Pons (tissue), 1 donor: Measurements from ENCODE around the gene VWDE.

Experiments
- DNase-seq: peaks from one replicate; pipeline ENCODE4 v3.0.0-alpha.2; 2016; ENCODE audit warnings: low spot score

Gene VWDE

GRCh38 chr7:12328888-12329770 is 74.5 kb downstream of the VWDE start:
- no peak for DNase-seq

DNA sequence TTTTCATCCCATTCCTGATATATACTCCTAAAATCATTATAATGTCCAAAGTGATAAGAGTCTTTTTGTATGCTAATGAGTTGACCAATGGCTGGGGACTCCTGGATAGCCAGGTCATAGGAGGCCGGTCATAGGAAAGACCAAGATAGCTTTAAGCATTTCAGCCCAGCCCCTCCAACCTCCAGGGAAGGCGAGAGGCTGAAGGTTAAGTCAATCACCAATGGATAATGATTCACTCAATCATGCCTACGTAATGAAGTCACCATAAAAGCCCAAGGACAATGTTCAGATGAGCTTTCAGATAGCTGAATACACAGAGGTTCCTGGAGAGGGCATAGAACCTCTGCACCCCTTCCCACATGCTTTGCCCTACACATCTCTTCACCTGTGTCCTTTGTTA is 75.7 kb downstream of the VWDE start:
- no peak for DNase-seq

DNA sequence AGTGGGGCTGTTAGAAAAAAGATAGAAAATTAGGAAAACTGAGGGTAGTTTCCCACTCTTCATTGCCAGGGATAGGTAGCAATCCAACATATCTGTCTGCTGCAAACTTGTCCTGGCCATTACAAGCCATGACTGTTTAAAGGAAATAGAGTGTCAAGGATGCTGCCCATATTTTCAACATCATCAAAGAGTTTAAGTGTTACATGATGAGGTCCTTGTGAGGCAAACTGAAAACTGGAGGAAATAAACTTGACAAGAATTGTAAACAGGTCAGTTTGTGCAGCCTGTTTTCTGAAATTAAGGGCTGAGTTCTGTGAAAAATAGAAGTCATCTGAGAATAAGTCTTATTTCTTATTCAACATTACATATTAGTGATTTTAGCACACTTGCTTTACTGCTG is 78.0 kb downstream of the VWDE start:
- no peak for DNase-seq

- DNase-seq: no peak
Observed at GRCh38 chr7:12323415-12323814, 80.2 kb downstream of the VWDE start.

- DNase-seq: no peak
Observed at GRCh38 chr7:12322903-12323300, 80.8 kb downstream of the VWDE start.

DNA sequence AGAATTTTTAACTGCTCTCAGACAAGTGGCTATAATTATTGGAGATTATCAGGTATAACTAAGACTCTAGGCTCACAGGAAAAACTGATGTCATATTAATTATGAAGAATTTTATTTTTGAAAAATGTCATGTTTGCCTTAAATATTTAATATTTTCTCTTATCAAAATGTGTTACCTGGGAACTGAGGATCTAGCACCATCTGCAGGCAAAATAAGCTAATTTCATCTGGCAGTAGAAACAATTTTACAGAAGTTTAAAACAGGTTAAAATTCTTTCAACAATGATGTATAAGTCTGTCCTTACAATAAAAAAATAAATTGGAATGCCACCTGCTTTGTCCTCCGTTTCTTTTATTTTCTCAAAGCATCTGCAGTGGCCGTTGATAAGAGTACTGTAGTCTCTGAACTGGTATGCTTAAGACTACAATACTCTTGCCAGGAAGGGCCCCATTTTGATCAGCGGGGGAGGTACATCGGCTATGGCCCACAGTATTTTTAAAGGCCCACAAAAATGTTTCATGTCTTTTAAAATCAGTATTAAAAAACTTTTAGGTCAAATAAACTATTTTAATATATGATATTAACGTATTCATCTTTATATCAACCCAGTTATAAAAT is 81.3 kb downstream of the VWDE start:
- peak; percentile 16 for DNase-seq

GRCh38 chr7:12320987-12321647 is 82.5 kb downstream of the VWDE start:
- DNase-seq: no peak

DNA sequence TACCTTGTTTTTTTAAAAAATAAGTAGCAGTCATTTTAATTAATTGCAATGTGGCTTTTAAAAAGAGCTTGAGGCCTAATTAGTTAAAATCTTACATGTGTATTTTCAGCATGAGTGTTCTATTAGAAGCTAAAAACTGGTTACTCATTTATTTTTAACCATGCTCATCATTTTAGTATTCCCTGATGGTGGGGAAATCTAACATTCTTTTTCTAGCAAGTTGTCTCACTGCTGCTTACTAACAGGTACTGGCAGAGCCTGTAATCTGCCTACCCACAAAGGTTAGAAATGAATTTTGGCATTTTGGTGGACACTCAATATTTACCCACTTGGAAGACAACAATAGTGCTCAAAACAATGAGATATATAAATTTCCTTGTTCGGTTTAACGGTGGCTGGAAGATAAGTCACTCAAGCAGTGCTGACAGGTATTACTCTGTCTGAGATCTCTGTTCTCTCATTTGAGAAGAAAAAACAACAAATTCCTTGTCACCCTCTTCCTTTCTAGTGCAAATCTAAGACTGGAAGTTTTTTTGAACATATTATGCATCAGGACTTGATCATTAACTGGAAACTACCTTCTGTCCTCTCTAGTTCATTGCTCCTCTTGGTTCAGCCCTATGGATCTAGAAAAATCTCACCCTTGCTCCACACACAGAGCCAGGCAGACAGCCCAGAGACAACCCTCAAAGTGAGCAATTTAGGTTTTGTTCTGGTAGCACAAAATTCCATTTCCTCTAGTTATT is 83.3 kb downstream of the VWDE start:
- DNase-seq: no peak

- DNase-seq: no peak
Observed at GRCh38 chr7:12317675-12318074, 86.0 kb downstream of the VWDE start.

GRCh38 chr7:12316925-12317324 is 86.7 kb downstream of the VWDE start:
- no peak for DNase-seq

- DNase-seq: no peak
Observed at GRCh38 chr7:12315049-12315448, 88.6 kb downstream of the VWDE start.

- peak; percentile 5 for DNase-seq
Observed at GRCh38 chr7:12314199-12314598, 89.5 kb downstream of the VWDE start.

- no peak for DNase-seq
Observed at GRCh38 chr7:12305502-12305901, 98.2 kb downstream of the VWDE start.

- DNase-seq: no peak
Observed at GRCh38 chr7:12303495-12303894, 100.2 kb downstream of the VWDE start.

DNA sequence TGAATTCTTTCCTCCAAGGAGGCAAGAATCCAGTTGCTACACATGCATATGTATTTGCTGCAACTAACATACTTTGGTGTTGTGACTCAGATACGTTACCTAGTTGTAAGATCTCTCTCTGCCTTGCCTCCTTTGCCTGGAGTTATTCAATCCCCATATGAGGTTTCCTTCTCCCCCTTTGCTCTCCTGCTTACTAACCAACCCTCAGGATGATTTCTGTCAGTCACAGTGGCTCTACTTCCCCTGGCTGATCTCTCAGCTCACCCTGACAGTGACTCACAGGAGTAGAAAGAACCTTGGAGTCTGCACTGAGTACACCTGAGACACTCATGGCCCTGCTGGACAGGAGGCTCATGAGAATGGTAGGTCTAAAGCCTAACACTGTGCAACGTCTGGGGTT is 100.6 kb downstream of the VWDE start:
- DNase-seq: no peak

DNA sequence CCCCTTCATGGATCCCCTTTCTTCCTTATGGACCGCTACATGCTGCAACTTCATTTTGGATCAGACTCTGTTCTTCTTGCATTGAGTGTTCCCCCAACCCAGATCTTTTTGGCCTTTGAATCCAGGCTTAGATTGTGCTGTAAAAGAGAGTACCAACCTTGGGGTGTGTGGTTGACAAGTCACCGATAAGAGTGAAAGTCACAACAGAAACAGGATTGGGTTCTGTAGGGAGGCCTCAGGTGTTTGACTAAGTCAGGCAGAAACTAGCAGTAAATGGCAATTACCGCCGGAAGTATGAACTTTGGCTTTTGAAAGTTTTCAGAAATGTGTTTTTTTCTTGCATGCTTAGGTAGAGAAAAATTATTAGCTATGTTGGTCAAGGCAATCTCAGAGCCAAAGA is 103.2 kb downstream of the VWDE start:
- DNase-seq: no peak

- DNase-seq: no peak
Observed at GRCh38 chr7:12299367-12299766, 104.3 kb downstream of the VWDE start.

DNA sequence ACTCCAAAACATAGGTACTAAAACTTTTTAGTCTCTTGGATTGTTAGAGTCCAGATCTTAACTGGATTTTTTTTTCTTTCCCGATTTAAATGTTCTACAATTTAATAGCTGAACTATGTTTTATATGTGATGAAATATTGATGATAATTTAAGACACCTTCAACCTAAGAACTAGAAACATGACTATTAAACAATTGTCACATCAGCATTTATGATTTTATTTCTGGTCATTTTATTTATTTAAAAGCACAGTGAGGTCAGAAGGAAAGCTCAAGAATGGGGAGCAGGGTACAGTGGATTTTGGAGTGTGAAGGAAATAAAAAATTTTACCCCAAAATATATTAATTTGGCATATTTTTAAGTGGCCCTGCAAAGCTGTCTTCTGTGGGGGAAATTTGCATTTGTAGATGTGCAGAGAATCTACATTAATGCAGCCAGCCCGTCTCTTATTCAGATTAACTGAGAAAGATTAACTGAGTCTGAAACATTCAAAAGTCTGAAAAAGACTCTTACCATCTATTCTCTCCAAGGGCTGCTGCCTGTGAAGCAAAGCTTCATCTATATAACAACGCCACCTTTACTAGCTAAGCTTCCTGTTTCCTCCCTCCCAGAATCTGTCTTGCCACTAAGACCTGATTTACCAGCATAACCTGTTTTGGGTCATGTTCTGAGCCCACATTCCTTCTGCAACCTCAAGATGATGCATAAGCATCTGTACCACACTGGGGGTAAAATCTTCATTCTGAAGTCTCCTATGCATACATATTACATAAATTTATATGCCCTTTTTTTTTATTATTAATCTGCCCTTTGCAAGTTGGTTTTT is 106.2 kb downstream of the VWDE start:
- no peak for DNase-seq

- no peak for DNase-seq
Observed at GRCh38 chr7:12296051-12296570, 107.6 kb downstream of the VWDE start.

GRCh38 chr7:12294701-12295100 is 109.0 kb downstream of the VWDE start:
- no peak for DNase-seq

- DNase-seq: no peak
Observed at GRCh38 chr7:12291870-12292269, 111.8 kb downstream of the VWDE start.
